CD4-positive, CD25-positive, alpha-beta regulatory T cell (primary cell): ENCODE results near the gene INSYN2B. TPM values are rescaled to one million over a fixed set of nuclear protein-coding genes. Genes with fewer than 3 reads are reported as not detected.

Experiments
- ATAC-seq, 2 donors: fragments of 150-1000 bp; cut with Tn5 transposase; one replicate each; pipeline ENCODE4 v1.10.0; 2021; ENCODE audit warnings: low read depth in 2 of 2, moderate number of reproducible peaks in 2 of 2, moderate library complexity in 1 of 2
- DNase-seq, 3 donors: peaks; one replicate each; pipeline versions ENCODE4 v3.0.0 to v3.0.0-alpha.2; 2012 to 2022; ENCODE audit warnings: mixed read lengths in 1 of 3
- H3K27ac ChIP-seq: one replicate; pipeline ENCODE4 v1.7.0; 2013; ENCODE audit warnings: mild to moderate bottlenecking, low read length; ENCODE audit not compliant: insufficient read depth, poor library complexity, severe bottlenecking
- H3K27me3 ChIP-seq: one replicate; pipeline ENCODE4 v1.7.0; 2013; ENCODE audit warnings: low read length; ENCODE audit not compliant: control insufficient read depth, insufficient read depth
- H3K36me3 ChIP-seq: one replicate; pipeline ENCODE4 v1.7.0; 2013; ENCODE audit warnings: mild to moderate bottlenecking, low read length, moderate library complexity; ENCODE audit not compliant: control insufficient read depth, insufficient read depth
- H3K4me1 ChIP-seq: 2 replicates; pipeline ENCODE4 v1.7.0; 2013; ENCODE audit warnings: mild to moderate bottlenecking, low read length; ENCODE audit not compliant: insufficient read depth, control insufficient read depth, poor library complexity, severe bottlenecking
- H3K4me3 ChIP-seq: one replicate; pipeline ENCODE4 v1.7.0; 2013; ENCODE audit warnings: low read depth, mild to moderate bottlenecking, low read length, moderate library complexity
- H3K9me3 ChIP-seq, 2 experiments: 1 replicate in 1 of 2; 2 replicates in 1 of 2; pipeline ENCODE4 v1.7.0; 2013; ENCODE audit warnings: low read length in 2 of 2, mild to moderate bottlenecking in 1 of 2, moderate library complexity in 1 of 2; ENCODE audit not compliant: control insufficient read depth in 2 of 2
- H3K27ac Mint-ChIP-seq, 3 donors: one replicate each; pipeline ENCODE4 v1.8.0; 2020 to 2022; ENCODE audit warnings: mild to moderate bottlenecking in 3 of 3, mixed read lengths in 3 of 3, moderate library complexity in 2 of 3
- H3K27me3 Mint-ChIP-seq: one replicate; pipeline ENCODE4 v1.8.0; 2022; ENCODE audit warnings: mild to moderate bottlenecking, mixed read lengths
- H3K36me3 Mint-ChIP-seq: one replicate; pipeline ENCODE4 v1.8.0; 2020; ENCODE audit warnings: mixed read lengths
- H3K4me1 Mint-ChIP-seq, 4 donors: one replicate each; pipeline ENCODE4 v1.8.0; 2020 to 2022; ENCODE audit warnings: mixed read lengths in 4 of 4, mild to moderate bottlenecking in 1 of 4
- H3K4me3 Mint-ChIP-seq, 4 donors: one replicate each; pipeline ENCODE4 v1.8.0; 2020 to 2022; ENCODE audit warnings: mild to moderate bottlenecking in 4 of 4, mixed read lengths in 4 of 4, moderate library complexity in 3 of 4
- H3K9me3 Mint-ChIP-seq, 7 donors: one replicate each; pipeline ENCODE4 v1.8.0; 2020 to 2022; ENCODE audit warnings: mixed read lengths in 7 of 7, mild to moderate bottlenecking in 3 of 7, moderate library complexity in 2 of 7
- polyA plus RNA-seq, 4 donors: library from polyadenylated mRNA; unstranded; fragments of 300-500 nt; fragmentation: Illumina TruSeq; gene quantifications; one replicate each; pipeline ENCODE4 v1.2.3, GENCODE V29; 2021
- total RNA-seq: library from RNA; stranded (reverse); gene quantifications from one replicate; pipeline ENCODE4 v1.2.3, GENCODE V29; 2022

INSYN2B gene
- total and polyA plus RNA-seq, 5 donors from 2014 or later = 0.07 to 0.25 (median 0.15) TPM; not detected in 2

GRCh38 chr5:169917500-169917899 is 62.8 kb downstream of the INSYN2B start:
- Mint-ChIP-seq H3K27me3 (no peaks in the 10 kb centered on the region), H3K36me3 (peaks cover 25% of the 10 kb centered on the region)
- no peak overlapping the region for H3K27ac ChIP-seq

GRCh38 chr5:169914766-169915165 is 65.5 kb downstream of the INSYN2B start:
- no peaks in the 10 kb centered on the region for H3K27me3 Mint-ChIP-seq
- peaks cover 18% of the 10 kb centered on the region for H3K36me3 Mint-ChIP-seq
- H3K4me1 Mint-ChIP-seq = peaks cover 5 to 25% (median 18%) of the 10 kb centered on the region in 4 donors
- H3K27me3 ChIP-seq = no peaks in the 10 kb centered on the region
- H3K9me3 ChIP-seq = no peaks in the 10 kb centered on the region
- H3K4me3 ChIP-seq = no peak overlapping the region
- no peaks in the 10 kb centered on the region for H3K9me3 Mint-ChIP-seq
- peaks cover 11% of the 10 kb centered on the region for H3K36me3 ChIP-seq
- no peaks in the 10 kb centered on the region for H3K4me1 ChIP-seq
- no peak overlapping the region for H3K27ac ChIP-seq
- ATAC-seq = no peak
- H3K4me3 Mint-ChIP-seq = no peak overlapping the region
- peak overlapping the region in 1 of 3 donors; percentile 33 for H3K27ac Mint-ChIP-seq
- no peak for DNase-seq

More at GRCh38 chr5:169917500-169917899, 62.8 kb downstream of the INSYN2B start:
- DNase-seq = no peak
- H3K27ac Mint-ChIP-seq = peak overlapping the region in 1 of 3 donors; percentile 36
- no peaks in the 10 kb centered on the region for H3K9me3 Mint-ChIP-seq
- Histone ChIP-seq H3K27me3 (no peaks in the 10 kb centered on the region), H3K9me3 (no peaks in the 10 kb centered on the region), H3K4me1 (no peaks in the 10 kb centered on the region), H3K4me3 (no peak overlapping the region), H3K36me3 (peaks cover 13% of the 10 kb centered on the region)
- H3K4me1 Mint-ChIP-seq = peaks cover 5 to 27% (median 17%) of the 10 kb centered on the region in 4 donors
- H3K4me3 Mint-ChIP-seq = no peak overlapping the region
- no peak for ATAC-seq

- Histone ChIP-seq H3K9me3 (no peaks in the 10 kb centered on the region), H3K27me3 (no peaks in the 10 kb centered on the region), H3K36me3 (peaks cover 17% of the 10 kb centered on the region), H3K4me1 (no peaks in the 10 kb centered on the region), H3K27ac (no peak overlapping the region), H3K4me3 (no peak overlapping the region)
- no peak for ATAC-seq
- Mint-ChIP-seq H3K4me3 (no peak overlapping the region), H3K27me3 (no peaks in the 10 kb centered on the region), H3K27ac (no peak overlapping the region), H3K9me3 (no peaks in the 10 kb centered on the region), H3K36me3 (peaks cover 13% of the 10 kb centered on the region), H3K4me1 (peaks cover 5 to 26% (median 18%) of the 10 kb centered on the region in 4 donors)
- DNase-seq = no peak
These were observed 66.8 kb downstream of the INSYN2B start for GRCh38 chr5:169913479-169913878.

- H3K27ac ChIP-seq = no peak overlapping the region
- Mint-ChIP-seq H3K4me1 (peaks cover 5 to 25% (median 17%) of the 10 kb centered on the region in 4 donors), H3K27ac (no peak overlapping the region), H3K27me3 (no peaks in the 10 kb centered on the region), H3K9me3 (no peaks in the 10 kb centered on the region), H3K4me3 (no peak overlapping the region), H3K36me3 (peaks cover 13% of the 10 kb centered on the region)
- no peaks in the 10 kb centered on the region for H3K9me3 ChIP-seq
- no peaks in the 10 kb centered on the region for H3K4me1 ChIP-seq
- ATAC-seq (no peak), DNase-seq (no peak)
- no peaks in the 10 kb centered on the region for H3K27me3 ChIP-seq
- no peak overlapping the region for H3K4me3 ChIP-seq
- H3K36me3 ChIP-seq = peaks cover 14% of the 10 kb centered on the region
These were observed 68.7 kb downstream of the INSYN2B start for GRCh38 chr5:169911448-169912212.

- no peaks in the 10 kb centered on the region for H3K27me3 Mint-ChIP-seq
- peaks cover 14% of the 10 kb centered on the region for H3K36me3 ChIP-seq
- ATAC-seq (no peak), DNase-seq (no peak)
- no peak overlapping the region for H3K4me3 Mint-ChIP-seq
- H3K27ac Mint-ChIP-seq = peak overlapping the region in 1 of 3 donors; percentile 59
- H3K4me1 ChIP-seq = no peaks in the 10 kb centered on the region
- H3K27ac ChIP-seq = no peak overlapping the region
- no peaks in the 10 kb centered on the region for H3K9me3 Mint-ChIP-seq
- H3K4me1 Mint-ChIP-seq = peaks cover 5 to 28% (median 17%) of the 10 kb centered on the region in 4 donors
- no peak overlapping the region for H3K4me3 ChIP-seq
- H3K36me3 Mint-ChIP-seq = peaks cover 13% of the 10 kb centered on the region
- no peaks in the 10 kb centered on the region for H3K9me3 ChIP-seq
- no peaks in the 10 kb centered on the region for H3K27me3 ChIP-seq
These were observed 69.9 kb downstream of the INSYN2B start for GRCh38 chr5:169910393-169910792.

- no peaks in the 10 kb centered on the region for H3K4me1 ChIP-seq
- no peaks in the 10 kb centered on the region for H3K27me3 Mint-ChIP-seq
- DNase-seq = no peak
- peak overlapping the region in 1 of 3 donors; percentile 59 for H3K27ac Mint-ChIP-seq
- H3K4me3 ChIP-seq = no peak overlapping the region
- no peak overlapping the region for H3K4me3 Mint-ChIP-seq
- peaks cover 5 to 28% (median 16%) of the 10 kb centered on the region in 4 donors for H3K4me1 Mint-ChIP-seq
- H3K9me3 ChIP-seq = no peaks in the 10 kb centered on the region
- no peaks in the 10 kb centered on the region for H3K27me3 ChIP-seq
- no peak for ATAC-seq
- peaks cover 14% of the 10 kb centered on the region for H3K36me3 ChIP-seq
- no peaks in the 10 kb centered on the region for H3K9me3 Mint-ChIP-seq
- H3K36me3 Mint-ChIP-seq = peaks cover 13% of the 10 kb centered on the region
- H3K27ac ChIP-seq = no peak overlapping the region
These were observed 70.3 kb downstream of the INSYN2B start for GRCh38 chr5:169909945-169910344.

- Histone ChIP-seq H3K27ac (no peak overlapping the region), H3K9me3 (no peaks in the 10 kb centered on the region), H3K4me1 (no peaks in the 10 kb centered on the region), H3K4me3 (no peak overlapping the region), H3K27me3 (no peaks in the 10 kb centered on the region), H3K36me3 (peaks cover 14% of the 10 kb centered on the region)
- no peak overlapping the region for H3K4me3 Mint-ChIP-seq
- ATAC-seq (no peak), DNase-seq (no peak)
- no peaks in the 10 kb centered on the region for H3K9me3 Mint-ChIP-seq
- H3K4me1 Mint-ChIP-seq = peaks cover 0 to 23% (median 11%) of the 10 kb centered on the region in 4 donors
- H3K36me3 Mint-ChIP-seq = peaks cover 5% of the 10 kb centered on the region
- H3K27me3 Mint-ChIP-seq = no peaks in the 10 kb centered on the region
- no peak overlapping the region for H3K27ac Mint-ChIP-seq
These were observed 71.4 kb downstream of the INSYN2B start for GRCh38 chr5:169908864-169909263.
